KOPT-K1 (cell line): ENCODE measurements around the gene SYT5.

Source experiments
- H3K27ac ChIP-seq: fragments of 200-600 bp; sonication (generic); 2 replicates; pipeline ENCODE4 v1.5.1; 2016; ENCODE audit warnings: antibody characterized with exemption, mild to moderate bottlenecking, low read depth, low read length; ENCODE audit not compliant: poor library complexity, severe bottlenecking
- H3K36me3 ChIP-seq: fragments of 200-600 bp; sonication (generic); 2 replicates; pipeline ENCODE4 v1.5.1; 2017; ENCODE audit warnings: antibody characterized with exemption, mild to moderate bottlenecking, low read length, moderate library complexity; ENCODE audit not compliant: insufficient read depth
- H3K9me3 ChIP-seq: fragments of 200-600 bp; sonication (generic); 2 replicates; pipeline ENCODE4 v1.5.1; 2017; ENCODE audit warnings: antibody characterized with exemption, low read length, mild to moderate bottlenecking; ENCODE audit not compliant: insufficient read depth, poor library complexity, severe bottlenecking

The SYT5 gene

DNA sequence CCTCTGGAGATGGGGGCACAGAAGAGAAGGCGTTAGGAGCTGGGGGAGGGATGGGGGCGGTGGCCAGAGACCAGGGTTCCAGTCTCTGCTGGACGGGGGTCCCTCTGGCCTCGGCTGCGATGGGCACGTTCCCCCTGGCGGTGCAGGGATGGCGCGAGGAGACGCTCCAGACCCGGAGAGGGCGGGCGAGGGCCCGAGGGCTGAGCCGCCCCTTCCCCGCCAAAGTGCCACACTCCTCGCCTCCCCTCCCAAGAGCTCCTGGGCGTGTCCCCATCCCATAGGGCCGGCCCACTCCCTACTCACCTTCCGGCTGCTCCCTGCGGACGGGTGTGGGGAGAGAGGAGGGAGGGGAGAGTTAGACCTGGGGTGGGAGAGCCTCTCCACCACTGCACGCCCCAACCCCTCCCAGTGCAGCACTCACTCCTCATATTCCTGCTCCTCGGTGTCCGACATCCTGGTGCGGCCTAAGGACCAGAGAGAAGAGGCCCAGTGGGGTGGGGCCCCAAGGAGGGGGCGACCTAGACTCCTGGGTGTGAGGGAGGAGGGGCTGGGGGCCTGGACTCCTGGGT is 33.3 kb downstream of the SYT5 start:
- Histone ChIP-seq H3K9me3 (peaks cover 2% of the 10 kb centered on the region), H3K36me3 (no peaks in the 10 kb centered on the region), H3K27ac (no peak overlapping the region)

DNA sequence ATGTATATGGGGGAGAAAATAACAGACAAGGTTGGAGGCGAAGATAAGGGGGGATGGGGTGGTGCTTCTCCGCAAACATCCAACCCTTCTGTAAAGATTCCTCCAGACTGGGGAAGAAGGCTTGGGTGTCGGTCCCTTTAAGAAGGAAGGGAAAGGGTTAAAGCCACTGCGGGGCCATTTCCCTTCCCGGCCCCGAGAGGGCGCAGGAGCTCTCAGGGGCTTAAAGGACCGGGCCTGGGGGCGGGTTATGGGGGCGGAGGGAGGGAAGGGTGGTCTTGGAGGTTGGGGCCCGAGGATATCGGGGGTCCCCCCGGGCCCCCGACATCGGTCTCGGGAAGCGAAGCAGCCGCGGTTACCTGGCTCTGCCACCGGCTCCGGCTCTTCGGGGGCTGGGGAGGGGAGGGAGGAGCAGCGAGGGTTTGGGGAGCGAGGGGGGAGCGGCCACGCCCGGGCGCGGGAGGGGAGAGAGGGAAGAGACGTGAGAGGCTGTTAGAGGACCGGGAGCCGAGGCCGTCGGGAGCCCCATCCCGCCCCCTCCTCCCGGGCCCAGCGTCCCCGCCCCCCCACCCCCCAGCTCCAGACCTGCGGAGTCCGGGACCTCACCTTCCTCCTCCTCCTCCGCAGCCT is 33.9 kb downstream of the SYT5 start:
- Histone ChIP-seq H3K27ac (no peak overlapping the region), H3K9me3 (no peaks in the 10 kb centered on the region), H3K36me3 (no peaks in the 10 kb centered on the region)

DNA sequence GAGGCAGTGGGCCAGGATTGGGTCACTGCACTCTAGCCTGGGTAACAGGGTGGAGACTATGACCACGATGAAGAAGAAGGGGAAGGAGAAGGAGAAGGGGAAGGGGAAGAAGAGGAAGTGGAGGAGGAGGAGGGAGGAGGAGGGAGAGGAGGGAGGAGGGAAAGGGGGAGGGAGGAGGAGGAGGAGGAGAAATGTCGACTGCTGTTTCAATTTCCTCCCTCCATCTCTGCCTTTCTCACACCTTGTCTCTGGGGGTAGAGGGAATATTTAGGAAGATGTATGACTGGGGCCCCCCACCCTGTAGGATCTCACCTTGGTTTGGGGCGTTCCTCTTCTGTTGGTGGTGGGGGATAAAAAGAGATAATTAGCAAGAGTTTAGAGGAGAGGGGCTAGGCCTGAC is 34.9 kb downstream of the SYT5 start:
- Histone ChIP-seq H3K27ac (no peak overlapping the region), H3K36me3 (no peaks in the 10 kb centered on the region), H3K9me3 (no peaks in the 10 kb centered on the region)

DNA sequence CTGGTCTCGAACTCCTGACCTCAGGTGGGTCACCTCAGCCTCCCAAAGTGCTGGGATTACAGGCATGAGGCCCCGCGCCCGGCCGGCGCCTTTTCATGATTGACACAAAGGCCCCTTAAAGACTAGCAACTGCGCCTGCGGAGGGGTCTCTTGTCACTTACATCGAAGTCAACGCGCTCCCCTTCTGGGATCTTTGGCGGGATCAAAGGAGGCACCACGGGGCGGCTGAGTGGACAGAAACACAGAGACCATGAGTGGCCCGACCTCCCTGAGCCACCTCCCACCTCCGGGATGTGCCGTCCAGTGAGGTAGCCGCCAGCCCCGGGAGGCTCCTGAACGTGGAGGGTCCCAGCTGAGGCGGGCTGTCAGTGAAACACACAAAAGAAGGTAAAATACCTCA is 38.4 kb downstream of the SYT5 start:
- Histone ChIP-seq H3K36me3 (no peaks in the 10 kb centered on the region), H3K9me3 (no peaks in the 10 kb centered on the region), H3K27ac (no peak overlapping the region)

- no peaks in the 10 kb centered on the region for H3K9me3 ChIP-seq
- H3K27ac ChIP-seq: no peak overlapping the region
- no peaks in the 10 kb centered on the region for H3K36me3 ChIP-seq
These were observed 42.2 kb downstream of the SYT5 start for GRCh38 chr19:55137915-55138314.

DNA sequence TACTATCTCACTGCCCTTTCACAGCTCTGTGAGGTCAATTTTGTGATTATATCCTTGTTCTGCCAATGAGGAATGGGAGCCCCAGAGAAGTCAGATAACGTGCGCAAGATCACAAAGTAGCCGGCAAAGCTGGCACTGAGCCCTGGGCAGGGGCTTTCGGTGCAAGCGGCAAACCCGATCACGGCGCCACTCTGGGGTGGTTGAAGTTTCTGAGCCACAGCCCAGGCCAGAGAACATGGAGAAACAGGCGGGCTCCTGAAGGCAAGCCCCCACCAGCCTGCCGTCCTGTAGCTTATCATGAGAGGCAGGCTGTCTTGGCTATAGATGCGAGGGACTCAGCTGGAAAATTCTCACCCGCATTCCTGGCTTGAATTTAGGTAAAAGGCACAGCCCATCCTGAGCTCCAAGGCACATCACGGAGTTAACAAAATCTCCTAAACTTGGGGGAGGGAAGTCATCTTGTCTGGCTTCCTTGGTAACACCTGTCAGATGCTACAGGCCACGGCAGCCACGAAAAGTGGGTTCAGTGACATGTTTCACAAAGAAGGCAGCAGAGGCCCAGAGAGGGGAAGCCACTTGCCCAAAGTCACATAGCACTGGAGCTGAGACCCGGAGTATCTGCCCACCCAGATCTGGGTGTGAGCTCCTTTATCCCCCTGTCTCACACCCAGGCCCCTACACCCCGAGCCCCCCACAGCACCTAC is 43.5 kb downstream of the SYT5 start:
- Histone ChIP-seq H3K36me3 (no peaks in the 10 kb centered on the region), H3K27ac (no peak overlapping the region), H3K9me3 (no peaks in the 10 kb centered on the region)

DNA sequence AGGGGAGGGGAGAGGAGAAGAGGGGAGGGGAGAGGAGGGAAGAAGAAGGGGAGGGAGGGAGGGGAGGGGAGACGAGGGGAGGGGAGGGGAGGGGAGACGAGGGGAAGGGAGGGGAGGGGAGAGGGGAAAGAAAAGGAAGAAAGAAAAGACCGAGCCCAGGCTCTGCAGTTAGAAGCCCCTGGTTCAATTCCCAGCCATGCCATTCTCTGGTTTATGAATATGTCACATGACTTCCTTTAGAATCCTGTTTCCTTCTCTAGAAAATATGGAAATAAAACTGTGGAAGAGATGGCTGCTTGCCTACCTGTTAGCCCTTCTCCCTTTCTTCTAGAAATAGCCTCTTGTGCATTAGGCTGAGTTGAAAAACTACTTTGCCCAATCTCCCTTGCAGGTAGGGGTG is 45.4 kb downstream of the SYT5 start:
- Histone ChIP-seq H3K36me3 (no peaks in the 10 kb centered on the region), H3K27ac (no peak overlapping the region), H3K9me3 (no peaks in the 10 kb centered on the region)

DNA sequence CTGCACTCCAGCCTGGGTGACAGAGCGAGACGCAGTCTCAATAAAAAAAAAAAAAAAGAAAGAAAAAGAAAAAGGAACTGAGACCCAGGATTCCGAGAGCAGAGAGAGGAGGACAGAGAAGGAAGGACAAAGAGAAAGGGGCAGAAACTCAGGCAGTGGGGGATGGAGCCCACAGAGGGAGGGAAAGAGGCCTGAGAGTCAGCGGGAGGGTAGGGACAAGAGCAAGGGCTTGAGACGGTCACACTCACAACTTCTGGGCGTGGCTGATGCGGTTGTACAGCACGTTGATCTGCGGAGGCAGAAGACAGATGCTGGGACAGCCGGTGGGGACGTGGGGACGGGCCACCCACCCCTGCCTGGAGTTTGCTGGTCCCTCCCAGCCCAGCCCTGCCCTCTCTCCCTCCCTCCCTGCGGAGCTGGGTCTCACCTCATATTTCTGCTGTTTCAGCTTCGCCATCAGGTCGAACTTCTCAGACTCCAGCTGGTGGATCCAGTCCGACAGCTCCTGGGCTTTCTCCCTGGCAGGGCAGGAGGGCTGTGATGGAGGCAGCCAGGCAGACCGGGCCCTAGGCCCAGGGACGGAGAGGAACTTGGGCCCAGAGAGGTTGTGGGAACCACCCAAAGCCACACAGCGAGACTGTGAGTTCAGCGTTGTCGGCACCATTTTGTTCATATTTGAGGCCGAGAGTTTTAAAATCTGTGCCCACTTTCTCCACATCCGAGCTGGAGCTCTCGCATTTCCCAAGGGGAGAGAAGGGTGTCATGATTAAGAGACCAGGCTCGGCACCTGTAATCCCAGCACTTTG is 46.2 kb downstream of the SYT5 start:
- no peak overlapping the region for H3K27ac ChIP-seq
- no peaks in the 10 kb centered on the region for H3K36me3 ChIP-seq
- H3K9me3 ChIP-seq: no peaks in the 10 kb centered on the region

GRCh38 chr19:55132453-55133129 is 47.5 kb downstream of the SYT5 start:
- Histone ChIP-seq H3K27ac (no peak overlapping the region), H3K9me3 (no peaks in the 10 kb centered on the region), H3K36me3 (no peaks in the 10 kb centered on the region)

DNA sequence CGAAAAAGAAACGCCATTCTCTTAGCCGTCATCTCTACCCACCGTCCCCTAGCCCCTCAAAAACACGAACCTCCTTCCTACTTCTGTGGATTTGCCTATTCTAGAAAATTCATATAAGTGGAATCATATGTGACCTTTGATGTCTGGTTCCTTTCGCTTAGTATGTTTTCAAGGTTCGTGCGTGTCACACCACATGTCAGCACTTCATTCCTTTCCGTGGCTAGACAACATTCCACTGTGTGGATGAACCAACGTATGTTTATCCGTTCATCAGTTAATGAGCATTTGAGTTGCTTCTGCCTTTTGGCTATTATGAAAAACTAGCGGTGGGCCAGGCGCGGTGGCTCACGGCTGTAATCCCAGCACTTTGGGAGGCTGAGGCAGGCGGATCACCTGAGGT is 48.7 kb downstream of the SYT5 start:
- Histone ChIP-seq H3K36me3 (no peaks in the 10 kb centered on the region), H3K27ac (no peak overlapping the region), H3K9me3 (no peaks in the 10 kb centered on the region)
